Measurements from ENCODE around the gene MMP14. TPM values are rescaled to one million over a fixed set of nuclear protein-coding genes. Genes with fewer than 3 reads are reported as not detected.
"Not testable (repeated sequence)": the region's sequence is repeated elsewhere in the genome, so short reads cannot be mapped to it uniquely, and the experiment has no call there.

Gene MMP14
- 157 TPM for polyA plus RNA-seq (ENCODE audit: insufficient read length)

DNA sequence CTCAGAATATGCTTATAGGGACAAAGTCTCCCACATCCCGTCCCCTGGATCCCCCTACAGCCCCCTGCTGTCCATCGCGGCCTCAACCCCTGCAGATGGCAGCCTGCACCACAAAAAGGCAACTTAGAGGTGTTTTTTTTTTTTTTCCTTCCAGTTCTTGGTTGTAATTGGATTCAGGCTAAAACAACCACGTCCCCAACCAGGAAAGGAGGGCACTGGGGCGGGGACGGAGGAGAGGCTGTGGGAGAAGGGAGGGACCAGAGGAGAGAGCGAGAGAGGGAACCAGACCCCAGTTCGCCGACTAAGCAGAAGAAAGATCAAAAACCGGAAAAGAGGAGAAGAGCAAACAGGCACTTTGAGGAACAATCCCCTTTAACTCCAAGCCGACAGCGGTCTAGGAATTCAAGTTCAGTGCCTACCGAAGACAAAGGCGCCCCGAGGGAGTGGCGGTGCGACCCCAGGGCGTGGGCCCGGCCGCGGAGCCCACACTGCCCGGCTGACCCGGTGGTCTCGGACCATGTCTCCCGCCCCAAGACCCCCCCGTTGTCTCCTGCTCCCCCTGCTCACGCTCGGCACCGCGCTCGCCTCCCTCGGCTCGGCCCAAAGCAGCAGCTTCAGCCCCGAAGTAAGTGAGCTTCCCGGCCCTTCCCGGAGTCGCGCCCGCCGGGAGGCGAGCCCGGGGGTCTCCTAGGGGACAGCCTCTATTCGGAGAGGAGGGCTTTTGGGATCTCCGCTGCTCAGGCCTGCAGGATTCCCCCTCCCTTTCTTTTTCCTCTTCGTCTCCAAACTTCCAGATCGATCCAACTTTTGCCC lies at the start of gene MMP14:
Gene MMP14, plus strand, starts transcription at position 285 of the 813 bp plus-strand sequence. Its CDS starts 233 bp downstream, at position 518.
- DNase-seq (ENCODE audit: low read depth): no peak

- DNase-seq (ENCODE audit: low read depth): no peak
These were observed 49.7 kb upstream of the MMP14 start for GRCh38 chr14:22786685-22787084.

- DNase-seq (ENCODE audit: low read depth): no peak
These were observed 45.1 kb upstream of the MMP14 start for GRCh38 chr14:22791301-22791700.

GRCh38 chr14:22792158-22792557 lies 44.2 kb upstream of the MMP14 start:
- DNase-seq (ENCODE audit: low read depth): no peak

DNA sequence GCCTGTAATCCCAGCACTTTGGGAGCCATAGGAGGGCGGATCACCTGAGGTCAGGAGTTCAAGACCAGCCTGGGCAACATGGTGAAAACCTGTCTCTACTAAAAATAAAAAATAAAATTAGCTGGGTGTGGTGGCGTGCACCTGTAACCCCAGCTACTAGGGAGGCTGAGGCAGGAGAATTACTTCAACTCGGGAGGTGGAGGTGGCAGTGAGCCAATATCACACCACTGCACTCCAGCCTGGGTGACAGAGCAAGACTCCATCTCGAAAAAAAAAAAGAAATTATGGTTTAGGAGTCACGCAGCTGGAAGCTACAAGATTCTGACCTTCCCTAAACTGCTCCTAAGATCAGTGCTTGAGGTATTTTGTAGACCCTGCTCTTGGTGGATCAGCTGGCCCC lies 42.8 kb upstream of the MMP14 start:
- DNase-seq (ENCODE audit: low read depth): not testable (repeated sequence)

DNA sequence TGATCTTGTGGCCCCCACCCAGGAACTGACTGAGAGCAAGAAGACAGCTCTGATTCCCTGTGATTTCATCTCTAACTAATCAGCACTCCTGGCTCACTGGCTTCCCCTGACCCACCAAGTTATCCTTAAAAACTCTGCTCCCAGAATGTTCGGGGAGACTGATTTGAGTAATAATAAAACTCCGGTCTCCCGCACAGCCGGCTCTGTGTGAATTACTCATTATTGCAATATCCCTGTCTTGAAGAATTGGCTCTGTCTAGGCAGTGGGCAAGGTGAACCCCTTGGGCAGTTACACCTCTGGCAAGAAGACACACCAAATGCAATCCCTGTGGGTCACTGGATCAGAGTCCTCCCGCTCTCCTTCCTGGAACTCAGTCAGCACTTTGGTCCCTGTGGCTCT lies 42.4 kb upstream of the MMP14 start:
- DNase-seq (ENCODE audit: low read depth): no peak

GRCh38 chr14:22794551-22794951 lies 41.8 kb upstream of the MMP14 start:
- no peak for DNase-seq (ENCODE audit: low read depth)

DNA sequence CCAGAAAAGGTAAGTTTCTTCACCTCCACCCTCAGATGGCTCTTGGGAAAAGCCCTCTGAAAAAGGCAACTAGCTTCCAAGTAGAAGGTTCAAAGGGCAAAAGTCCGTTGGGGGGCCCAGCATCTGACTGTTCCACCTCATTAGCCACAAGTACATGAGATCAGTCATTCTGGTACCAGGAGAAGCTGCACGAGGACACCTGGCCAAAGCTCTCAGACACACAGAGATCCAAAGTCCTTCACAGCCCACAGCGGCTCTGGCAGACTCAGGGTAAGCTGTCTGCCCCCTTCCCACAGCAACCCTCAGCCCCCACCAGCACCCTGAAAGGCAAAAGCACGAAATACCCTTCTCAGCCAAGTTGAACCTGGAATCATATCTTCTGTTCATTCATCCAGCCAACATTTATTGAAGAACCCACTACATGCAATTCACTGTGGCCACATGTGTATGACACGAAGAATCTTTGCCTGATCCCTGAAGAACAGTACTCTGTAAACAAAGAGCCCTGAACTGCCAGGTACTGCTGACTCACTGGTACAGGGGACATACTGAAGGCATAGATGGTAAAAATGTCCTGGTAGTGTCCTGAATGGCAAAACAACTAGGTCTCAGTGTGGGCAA lies 40.2 kb upstream of the MMP14 start:
- DNase-seq (ENCODE audit: low read depth): no peak

DNA sequence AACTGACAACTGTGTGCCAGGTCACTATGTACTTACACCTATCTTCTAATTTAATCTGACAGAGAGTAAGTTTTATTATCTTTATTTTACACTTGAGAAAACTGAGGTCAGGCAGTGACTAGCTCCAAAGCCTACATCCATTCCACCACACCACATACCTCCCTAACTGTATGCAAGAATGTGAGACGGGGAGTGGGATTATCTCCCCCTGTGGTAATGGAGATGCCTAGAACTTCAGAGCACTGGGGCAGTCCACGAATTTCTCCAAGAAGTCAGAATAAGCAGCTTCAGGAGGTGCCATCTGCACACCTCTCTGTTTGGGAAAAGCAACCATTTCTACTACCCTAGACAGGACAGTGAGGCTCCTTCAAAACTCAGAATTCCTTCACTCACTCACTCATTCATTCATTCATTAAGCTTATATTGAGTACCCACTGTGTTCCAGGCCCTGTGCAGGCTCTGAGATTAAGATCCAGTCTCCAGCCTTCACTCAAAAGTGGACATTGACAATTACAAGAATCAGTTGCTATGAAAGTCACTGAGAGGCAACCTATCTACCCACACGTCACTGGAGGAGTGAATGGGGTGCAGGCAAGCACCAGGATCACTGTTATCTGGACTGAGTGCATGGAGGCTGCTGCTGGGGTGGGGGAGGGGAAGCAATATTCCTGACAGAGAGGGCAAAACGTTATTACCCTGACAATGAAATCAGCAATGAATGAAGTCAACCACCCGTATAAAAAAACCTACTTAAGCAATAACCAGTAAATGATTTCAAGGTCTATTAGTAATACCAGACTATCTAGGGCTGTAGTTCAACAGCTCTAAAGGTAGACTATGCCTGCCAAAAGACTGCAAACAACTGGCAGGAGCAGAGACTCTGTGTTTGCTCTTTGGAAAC lies 39.1 kb upstream of the MMP14 start:
- no peak for DNase-seq (ENCODE audit: low read depth)

- no peak for DNase-seq (ENCODE audit: low read depth)
These were observed 37.9 kb upstream of the MMP14 start for GRCh38 chr14:22798528-22798927.

GRCh38 chr14:22800346-22800745 lies 36.0 kb upstream of the MMP14 start:
- no peak for DNase-seq (ENCODE audit: low read depth)

DNA sequence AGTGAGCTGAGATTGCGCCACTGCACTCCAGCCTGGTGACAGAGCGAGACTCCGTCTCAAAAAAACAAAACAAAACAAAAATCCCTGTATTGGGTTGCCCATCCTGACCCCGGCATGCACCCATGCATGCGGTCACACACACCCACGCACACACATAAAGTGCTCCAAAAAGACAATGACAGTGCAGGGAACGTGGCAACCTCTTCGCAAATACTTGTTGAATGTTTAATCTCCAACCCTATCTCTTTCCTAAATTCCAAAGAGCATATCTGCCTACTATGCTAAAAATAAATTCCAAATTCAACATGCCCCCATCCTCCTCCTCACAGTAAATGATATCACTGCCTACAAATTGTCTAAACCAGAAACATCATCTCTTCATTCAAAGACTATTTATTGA lies 34.7 kb upstream of the MMP14 start:
- DNase-seq (ENCODE audit: low read depth): no peak

GRCh38 chr14:22802860-22803686 lies 33.3 kb upstream of the MMP14 start:
- no peak for DNase-seq (ENCODE audit: low read depth)

DNA sequence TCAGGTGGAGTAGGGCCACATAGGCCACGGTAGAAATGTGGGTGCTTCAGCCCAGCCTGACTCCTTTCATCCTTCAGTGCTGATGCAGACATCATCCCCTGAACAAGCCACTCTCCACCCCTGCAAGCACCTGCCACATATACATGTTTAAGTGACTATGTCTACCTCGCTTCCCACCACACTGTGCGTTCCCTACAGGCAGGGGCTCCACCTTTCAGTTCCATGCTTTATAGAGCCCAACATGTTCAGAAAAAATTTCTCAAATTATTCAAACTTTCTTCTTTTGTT lies 32.8 kb upstream of the MMP14 start:
- DNase-seq (ENCODE audit: low read depth): no peak

GRCh38 chr14:22805235-22805634 lies 31.1 kb upstream of the MMP14 start:
- DNase-seq (ENCODE audit: low read depth): not testable (repeated sequence)

- DNase-seq (ENCODE audit: low read depth): no peak
These were observed 28.8 kb upstream of the MMP14 start for GRCh38 chr14:22807432-22808087.

GRCh38 chr14:22808388-22809209 lies 27.8 kb upstream of the MMP14 start:
- no peak for DNase-seq (ENCODE audit: low read depth)

DNA sequence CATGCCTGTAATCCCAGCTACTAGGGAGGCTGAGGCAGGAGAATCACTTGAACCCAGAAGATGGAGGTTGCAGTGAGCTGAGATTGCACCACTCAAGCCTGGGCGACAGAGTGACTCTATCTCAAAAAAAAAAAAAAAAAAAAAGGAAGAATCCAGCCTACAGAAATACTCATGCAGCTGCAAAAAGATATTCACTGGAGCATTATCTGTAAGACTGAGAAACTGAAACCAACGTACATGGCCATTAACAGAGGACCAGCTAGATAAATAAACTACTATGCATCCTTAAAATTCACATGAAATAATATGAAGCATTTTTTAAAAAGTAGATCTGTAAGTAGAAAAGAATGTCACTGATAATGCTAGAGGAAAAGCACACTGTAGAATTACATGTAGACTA lies 24.7 kb upstream of the MMP14 start:
- DNase-seq (ENCODE audit: low read depth): no peak

DNA sequence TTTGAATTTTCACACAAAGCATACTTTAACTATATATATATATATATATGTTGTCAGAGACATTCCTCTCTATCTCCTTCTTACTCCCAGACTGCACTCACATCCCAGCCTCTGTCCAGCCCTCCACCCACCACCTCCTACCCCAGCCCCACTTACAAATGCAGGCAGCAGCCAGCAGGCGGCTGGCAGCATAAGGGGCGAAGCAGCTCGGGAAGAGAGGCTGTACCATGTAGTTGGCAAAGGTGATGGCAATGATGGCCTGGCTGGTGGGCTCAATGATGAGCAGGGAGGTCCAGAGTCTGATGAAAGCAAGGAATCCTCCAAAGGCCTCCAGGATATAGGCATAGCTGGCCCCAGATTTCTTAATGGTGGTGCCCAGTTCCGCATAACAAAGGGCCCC lies 23.6 kb upstream of the MMP14 start:
- no peak for DNase-seq (ENCODE audit: low read depth)

GRCh38 chr14:22813145-22813544 lies 23.2 kb upstream of the MMP14 start:
- DNase-seq (ENCODE audit: low read depth): no peak

All from forelimb muscle (tissue), 1 donor.